ENCODE measurements around the gene PEX5L. TPM values are rescaled to one million over a fixed set of nuclear protein-coding genes. Genes with fewer than 3 reads are reported as not detected.

The PEX5L gene
- total and polyA plus RNA-seq, 12 donors, result 0.03 to 1.1 (median 0.16) TPM; not detected in 3

DNA sequence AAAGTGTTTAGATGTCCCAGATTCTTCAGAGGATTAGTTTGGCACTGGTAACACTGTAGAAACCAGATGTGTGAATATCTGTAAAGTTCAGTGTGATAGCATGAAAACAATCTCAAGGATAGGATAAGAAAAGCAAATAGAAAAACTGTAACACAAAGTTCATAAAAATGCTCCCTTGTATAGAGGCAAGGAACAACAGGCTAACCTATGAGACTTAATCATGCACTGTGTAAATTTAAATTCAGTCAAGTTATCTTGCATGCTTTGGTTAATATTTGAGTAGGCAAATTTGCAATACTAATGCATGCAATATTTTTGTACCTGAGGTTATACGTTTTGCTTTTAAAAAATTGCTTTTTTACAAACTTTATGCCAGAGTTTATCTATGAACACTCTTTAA, 239.5 kb downstream of the PEX5L start:
- DNase-seq, result no peak
- no peak overlapping the region for H3K4me3 ChIP-seq
- H3K27ac ChIP-seq, result no peak overlapping the region
- 74 to 78% (median 74%) methylated on average over 1 of the region's 1 CpG for WGBS, 4 donors
- no peaks in the 10 kb centered on the region for H3K27me3 ChIP-seq
- no peaks in the 10 kb centered on the region for H3K36me3 ChIP-seq (replicated peaks in 1 of 2)
- no peaks in the 10 kb centered on the region for H3K9me3 ChIP-seq (replicated peaks in 1 of 3)
- H3K4me1 ChIP-seq (replicated peaks in 1 of 2), result no peaks in the 10 kb centered on the region
- TF ChIP-seq POLR2A (IDR thresholded peaks at IDR 0.05), result no peak
- TF ChIP-seq, protein P1, sequence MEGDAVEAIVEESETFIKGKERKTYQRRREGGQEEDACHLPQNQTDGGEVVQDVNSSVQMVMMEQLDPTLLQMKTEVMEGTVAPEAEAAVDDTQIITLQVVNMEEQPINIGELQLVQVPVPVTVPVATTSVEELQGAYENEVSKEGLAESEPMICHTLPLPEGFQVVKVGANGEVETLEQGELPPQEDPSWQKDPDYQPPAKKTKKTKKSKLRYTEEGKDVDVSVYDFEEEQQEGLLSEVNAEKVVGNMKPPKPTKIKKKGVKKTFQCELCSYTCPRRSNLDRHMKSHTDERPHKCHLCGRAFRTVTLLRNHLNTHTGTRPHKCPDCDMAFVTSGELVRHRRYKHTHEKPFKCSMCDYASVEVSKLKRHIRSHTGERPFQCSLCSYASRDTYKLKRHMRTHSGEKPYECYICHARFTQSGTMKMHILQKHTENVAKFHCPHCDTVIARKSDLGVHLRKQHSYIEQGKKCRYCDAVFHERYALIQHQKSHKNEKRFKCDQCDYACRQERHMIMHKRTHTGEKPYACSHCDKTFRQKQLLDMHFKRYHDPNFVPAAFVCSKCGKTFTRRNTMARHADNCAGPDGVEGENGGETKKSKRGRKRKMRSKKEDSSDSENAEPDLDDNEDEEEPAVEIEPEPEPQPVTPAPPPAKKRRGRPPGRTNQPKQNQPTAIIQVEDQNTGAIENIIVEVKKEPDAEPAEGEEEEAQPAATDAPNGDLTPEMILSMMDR (IDR thresholded peaks at IDR 0.05), result no peak
- intact Hi-C loops (cut with DNase I), result no loop called here

DNA sequence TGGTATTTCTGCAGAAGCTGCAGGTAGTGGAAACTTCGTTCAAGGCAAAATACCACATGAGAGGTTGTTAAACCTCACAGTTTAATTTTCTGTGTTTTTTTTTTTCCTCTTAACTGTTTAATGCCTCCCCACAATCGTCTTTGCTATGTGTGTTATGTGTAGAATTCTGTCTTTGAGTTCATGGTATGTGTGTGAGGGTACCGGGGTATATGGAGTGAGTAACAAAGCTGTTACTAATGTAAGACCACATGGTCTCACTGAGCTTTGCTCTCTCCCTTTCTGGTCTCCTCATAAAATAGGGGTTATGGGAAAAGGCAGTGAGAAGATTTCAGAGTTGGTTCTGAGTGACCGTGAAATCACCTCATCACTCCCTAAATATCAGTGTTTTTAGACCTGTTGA, 240.3 kb downstream of the PEX5L start:
- no peaks in the 10 kb centered on the region for H3K36me3 ChIP-seq (replicated peaks in 1 of 2)
- intact Hi-C loops (cut with DNase I), result no loop called here
- WGBS, 4 donors, result 84 to 93% (median 90%) methylated on average over 4 of the region's 4 CpGs
- no peak overlapping the region for H3K27ac ChIP-seq
- no peak overlapping the region for H3K4me3 ChIP-seq
- no peaks in the 10 kb centered on the region for H3K9me3 ChIP-seq (replicated peaks in 1 of 3)
- TF ChIP-seq, protein P1 (IDR thresholded peaks at IDR 0.05), result no peak
- TF ChIP-seq POLR2A (IDR thresholded peaks at IDR 0.05), result no peak
- no peak for DNase-seq
- H3K4me1 ChIP-seq (replicated peaks in 1 of 2), result no peaks in the 10 kb centered on the region
- no peaks in the 10 kb centered on the region for H3K27me3 ChIP-seq

DNA sequence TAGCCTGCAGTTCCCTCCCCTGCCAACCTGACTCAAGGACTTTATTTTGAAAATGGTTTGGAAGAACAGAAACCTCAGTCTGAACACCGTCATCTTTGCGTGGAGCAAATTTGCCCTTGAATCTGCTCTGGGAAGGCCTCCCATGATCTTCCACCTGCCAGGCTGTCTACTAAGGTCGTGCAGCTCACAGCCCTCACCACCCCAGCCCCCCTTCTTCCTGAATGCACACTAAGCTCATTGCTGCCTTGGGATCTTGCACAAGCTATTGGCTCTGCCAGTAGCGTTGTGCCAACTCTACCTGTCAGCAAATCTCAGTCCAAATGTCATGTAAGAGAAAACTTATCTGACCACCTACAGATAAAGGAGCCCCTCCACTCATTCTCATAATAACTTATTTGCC, 242.4 kb downstream of the PEX5L start:
- Histone ChIP-seq H3K9me3 (replicated peaks in 1 of 3) (no peaks in the 10 kb centered on the region), H3K36me3 (replicated peaks in 1 of 2) (no peaks in the 10 kb centered on the region), H3K27ac (no peak overlapping the region), H3K4me3 (no peak overlapping the region), H3K27me3 (no peaks in the 10 kb centered on the region), H3K4me1 (replicated peaks in 1 of 2) (no peaks in the 10 kb centered on the region)
- WGBS, 4 donors, result 23 to 33% (median 28%) methylated on average over 4 of the region's 4 CpGs
- no peak for TF ChIP-seq POLR2A (IDR thresholded peaks at IDR 0.05)
- TF ChIP-seq, protein P1 (IDR thresholded peaks at IDR 0.05), result no peak
- intact Hi-C loops (cut with DNase I), result no loop called here
- DNase-seq, result peak; percentile 43 to 65 (median 60)

DNA sequence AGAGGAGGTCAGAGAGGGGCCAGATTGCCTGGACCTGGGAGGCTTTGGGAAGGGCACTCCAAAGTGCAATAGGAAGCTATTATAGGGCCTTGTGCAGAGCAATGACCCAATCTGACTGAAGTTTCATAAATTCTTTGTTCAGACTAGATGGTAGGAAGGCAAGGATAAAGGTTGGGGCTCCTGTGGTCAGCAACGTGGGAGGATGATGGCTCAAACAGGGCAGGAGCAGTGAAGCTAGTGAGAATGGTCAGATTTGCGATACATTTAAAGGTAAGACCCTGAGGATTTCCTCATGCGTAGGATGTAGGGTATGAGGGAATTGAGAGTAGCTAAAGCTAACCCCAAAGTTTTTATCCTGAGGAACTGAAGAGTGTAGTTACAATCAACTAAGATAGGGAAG, 244.9 kb downstream of the PEX5L start:
- H3K4me3 ChIP-seq, result no peak overlapping the region
- H3K36me3 ChIP-seq (replicated peaks in 1 of 2), result no peaks in the 10 kb centered on the region
- H3K27ac ChIP-seq, result no peak overlapping the region
- H3K4me1 ChIP-seq (replicated peaks in 1 of 2), result no peaks in the 10 kb centered on the region
- H3K9me3 ChIP-seq (replicated peaks in 1 of 3), result no peaks in the 10 kb centered on the region
- intact Hi-C loops (cut with DNase I), result no loop called here
- no peaks in the 10 kb centered on the region for H3K27me3 ChIP-seq
- TF ChIP-seq POLR2A (IDR thresholded peaks at IDR 0.05), result no peak
- TF ChIP-seq, protein P1 (IDR thresholded peaks at IDR 0.05), result no peak
- WGBS, 4 donors, result 90 to 98% (median 95%) methylated on average over 3 of the region's 3 CpGs
- no peak for DNase-seq

Data from adrenal gland (tissue), 12 donors.